ENCODE results near the gene ATP11C.

Gene ATP11C

DNA sequence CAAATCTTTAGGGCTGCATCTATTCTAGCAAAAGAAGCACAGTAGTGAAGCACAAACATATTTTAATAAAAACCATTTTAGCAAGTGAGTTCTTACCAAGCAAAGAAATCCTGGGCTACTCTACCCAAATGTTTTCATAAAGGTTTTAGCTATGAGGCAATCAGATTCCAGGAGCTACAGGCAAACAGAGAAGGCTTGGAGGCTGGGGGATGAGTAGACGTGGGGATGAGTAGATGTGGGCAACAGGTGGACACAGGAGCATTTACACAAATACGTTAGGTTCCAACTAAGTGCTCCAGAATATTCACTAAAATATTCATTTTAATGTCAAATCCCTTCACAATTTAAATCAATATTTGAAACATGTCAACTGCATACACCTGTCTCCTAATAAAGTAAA is 34.5 kb downstream of the ATP11C start:
- TF ChIP-seq, protein P1, sequence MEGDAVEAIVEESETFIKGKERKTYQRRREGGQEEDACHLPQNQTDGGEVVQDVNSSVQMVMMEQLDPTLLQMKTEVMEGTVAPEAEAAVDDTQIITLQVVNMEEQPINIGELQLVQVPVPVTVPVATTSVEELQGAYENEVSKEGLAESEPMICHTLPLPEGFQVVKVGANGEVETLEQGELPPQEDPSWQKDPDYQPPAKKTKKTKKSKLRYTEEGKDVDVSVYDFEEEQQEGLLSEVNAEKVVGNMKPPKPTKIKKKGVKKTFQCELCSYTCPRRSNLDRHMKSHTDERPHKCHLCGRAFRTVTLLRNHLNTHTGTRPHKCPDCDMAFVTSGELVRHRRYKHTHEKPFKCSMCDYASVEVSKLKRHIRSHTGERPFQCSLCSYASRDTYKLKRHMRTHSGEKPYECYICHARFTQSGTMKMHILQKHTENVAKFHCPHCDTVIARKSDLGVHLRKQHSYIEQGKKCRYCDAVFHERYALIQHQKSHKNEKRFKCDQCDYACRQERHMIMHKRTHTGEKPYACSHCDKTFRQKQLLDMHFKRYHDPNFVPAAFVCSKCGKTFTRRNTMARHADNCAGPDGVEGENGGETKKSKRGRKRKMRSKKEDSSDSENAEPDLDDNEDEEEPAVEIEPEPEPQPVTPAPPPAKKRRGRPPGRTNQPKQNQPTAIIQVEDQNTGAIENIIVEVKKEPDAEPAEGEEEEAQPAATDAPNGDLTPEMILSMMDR (IDR thresholded peaks at IDR 0.05; ENCODE audit: low read depth, low read length): no peak
- no peak overlapping the region for H3K4me3 ChIP-seq (ENCODE audit: low read depth, low read length)
- no peak for DNase-seq
- H3K9me3 ChIP-seq: no peaks in the 10 kb centered on the region
- no peaks in the 10 kb centered on the region for H3K36me3 ChIP-seq
- H3K4me1 ChIP-seq: no peaks in the 10 kb centered on the region
- H3K27me3 ChIP-seq: no peaks in the 10 kb centered on the region

DNA sequence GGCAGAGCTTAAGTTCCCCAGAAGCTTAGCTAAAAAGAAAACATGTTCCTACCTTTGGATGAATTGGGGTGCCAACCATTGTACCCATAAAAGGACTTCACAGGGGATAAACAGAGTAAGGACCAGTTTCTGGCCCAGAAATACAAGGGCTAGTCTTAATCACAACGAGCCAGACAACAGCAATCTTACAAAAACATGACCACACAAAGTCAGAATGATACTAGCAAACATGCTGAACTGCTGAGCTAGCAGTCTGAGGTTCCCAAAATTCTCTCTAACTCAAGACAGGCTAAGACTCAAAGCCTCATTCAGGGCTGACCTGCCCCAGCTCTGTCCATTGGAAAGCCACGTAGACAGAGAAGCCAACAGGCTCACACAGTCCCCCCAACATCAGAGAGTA is 40.3 kb downstream of the ATP11C start:
- no peaks in the 10 kb centered on the region for H3K36me3 ChIP-seq
- TF ChIP-seq, protein P1 (IDR thresholded peaks at IDR 0.05; ENCODE audit: low read depth, low read length): no peak
- H3K27me3 ChIP-seq: no peaks in the 10 kb centered on the region
- no peak overlapping the region for H3K4me3 ChIP-seq (ENCODE audit: low read depth, low read length)
- H3K9me3 ChIP-seq: no peaks in the 10 kb centered on the region
- no peaks in the 10 kb centered on the region for H3K4me1 ChIP-seq
- DNase-seq: no peak

DNA sequence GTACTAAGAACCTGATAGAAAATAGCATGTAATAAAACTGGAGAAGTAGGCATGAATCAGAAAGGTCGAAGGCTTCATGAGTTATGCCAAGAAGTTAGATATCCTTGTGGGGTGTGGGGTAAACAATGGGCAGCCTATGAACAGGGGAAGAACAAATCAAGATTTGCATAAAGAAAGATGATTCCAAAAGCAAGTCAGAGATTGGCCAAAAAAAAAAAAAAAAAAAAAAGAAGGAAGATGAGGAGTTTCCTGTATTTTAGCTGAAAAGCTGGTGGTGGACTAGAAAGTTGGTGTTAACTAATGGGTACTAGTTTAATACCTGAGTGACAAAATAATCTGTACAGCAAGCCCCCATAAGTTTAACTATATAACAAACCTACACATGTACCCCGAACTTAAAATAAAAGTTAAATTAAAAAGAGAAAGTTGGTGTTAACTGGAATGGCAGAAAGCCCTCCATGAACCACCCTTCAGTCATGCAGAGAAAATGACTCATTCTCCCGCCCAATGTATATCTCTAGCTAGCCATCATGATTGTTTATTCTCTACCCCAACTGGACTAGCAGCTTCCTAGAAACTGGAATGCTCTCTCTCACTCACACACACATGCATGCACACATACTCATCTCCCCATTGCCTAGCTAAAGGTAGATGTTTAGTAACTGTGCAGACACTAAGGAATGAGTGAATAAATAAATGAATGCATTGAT is 41.7 kb downstream of the ATP11C start:
- Histone ChIP-seq H3K9me3 (no peaks in the 10 kb centered on the region), H3K4me3 (ENCODE audit: low read depth, low read length) (no peak overlapping the region), H3K36me3 (no peaks in the 10 kb centered on the region), H3K4me1 (no peaks in the 10 kb centered on the region), H3K27me3 (no peaks in the 10 kb centered on the region)
- DNase-seq: no peak
- TF ChIP-seq, protein P1 (IDR thresholded peaks at IDR 0.05; ENCODE audit: low read depth, low read length): no peak

DNA sequence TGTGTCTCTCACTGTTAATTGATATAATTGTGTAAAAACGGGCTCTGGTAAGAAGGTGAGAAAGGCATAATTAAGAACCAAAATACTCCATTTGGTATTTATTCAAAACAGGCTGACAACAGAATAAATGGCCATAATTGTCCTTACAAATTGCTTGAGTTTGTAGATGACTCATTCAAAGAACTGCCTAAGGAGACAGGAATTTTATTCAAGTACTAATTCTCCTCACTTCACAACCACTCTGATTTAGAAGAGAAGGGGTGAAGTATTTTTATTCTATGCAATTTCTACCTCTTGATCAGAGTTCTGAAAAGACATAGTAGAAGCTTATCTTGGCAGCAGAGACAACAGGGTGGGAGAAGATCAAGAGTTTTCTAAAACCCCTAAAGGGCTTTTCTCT is 43.1 kb downstream of the ATP11C start:
- TF ChIP-seq, protein P1 (IDR thresholded peaks at IDR 0.05; ENCODE audit: low read depth, low read length): no peak
- DNase-seq: no peak

DNA sequence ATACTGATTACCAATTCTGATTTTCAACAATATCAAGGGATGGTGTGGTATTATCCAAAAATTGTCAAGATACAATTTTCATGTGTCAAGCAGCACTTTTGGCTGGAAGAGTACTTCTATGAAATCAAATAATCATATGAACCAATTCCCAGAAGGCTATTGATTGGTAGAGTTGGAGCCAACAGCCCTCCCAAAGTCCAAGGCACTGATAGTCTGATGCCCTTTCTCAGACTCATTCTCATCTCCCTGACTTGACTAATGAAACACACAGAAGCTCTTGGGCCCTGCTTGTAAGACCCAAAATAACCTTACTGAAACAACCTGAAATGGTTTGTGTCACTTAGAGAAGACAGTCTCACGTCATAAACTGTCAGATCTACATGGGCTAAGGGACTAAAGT is 48.9 kb downstream of the ATP11C start:
- Histone ChIP-seq H3K4me1 (no peaks in the 10 kb centered on the region), H3K36me3 (no peaks in the 10 kb centered on the region), H3K27me3 (no peaks in the 10 kb centered on the region), H3K4me3 (ENCODE audit: low read depth, low read length) (no peak overlapping the region), H3K9me3 (no peaks in the 10 kb centered on the region)
- TF ChIP-seq, protein P1 (IDR thresholded peaks at IDR 0.05; ENCODE audit: low read depth, low read length): no peak
- DNase-seq: no peak

More for the DNA sequence above, 43.1 kb downstream of the ATP11C start:
- Histone ChIP-seq H3K27me3 (no peaks in the 10 kb centered on the region), H3K36me3 (no peaks in the 10 kb centered on the region), H3K4me3 (ENCODE audit: low read depth, low read length) (no peak overlapping the region), H3K9me3 (no peaks in the 10 kb centered on the region), H3K4me1 (no peaks in the 10 kb centered on the region)

DNA sequence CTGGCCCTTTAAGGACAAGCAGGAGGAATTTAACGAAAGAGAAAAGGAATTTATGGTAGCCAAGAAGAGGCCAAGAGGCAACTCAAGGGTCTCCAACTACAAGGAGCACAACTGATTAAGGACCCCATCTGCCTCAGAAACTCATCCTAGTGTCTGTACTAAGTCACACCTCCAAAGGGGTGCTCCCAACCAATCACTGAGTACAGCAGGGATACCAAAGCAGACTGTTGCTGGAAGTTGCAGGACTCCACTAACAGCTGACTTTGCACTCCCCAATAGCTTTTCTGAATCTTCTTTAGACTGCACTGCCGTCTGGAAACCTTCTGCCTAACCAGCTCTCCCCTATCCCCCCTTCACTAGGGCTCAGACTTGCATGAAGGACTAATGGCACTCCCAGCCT is 50.6 kb downstream of the ATP11C start:
- DNase-seq: no peak
- TF ChIP-seq, protein P1 (IDR thresholded peaks at IDR 0.05; ENCODE audit: low read depth, low read length): no peak
- Histone ChIP-seq H3K4me3 (ENCODE audit: low read depth, low read length) (no peak overlapping the region), H3K4me1 (no peaks in the 10 kb centered on the region), H3K9me3 (no peaks in the 10 kb centered on the region), H3K27me3 (no peaks in the 10 kb centered on the region), H3K36me3 (no peaks in the 10 kb centered on the region)
